HepG2 (cell line): ENCODE data around the gene CDC42EP5. TPM values are rescaled to one million over a fixed set of nuclear protein-coding genes. Genes with fewer than 3 reads are reported as not detected.

Experiments used
- DNMT1 ChIP-seq: sonication (generic); formaldehyde crosslinking; IDR thresholded peaks from 2 replicates; pipeline ENCODE4 v1.5.1; 2020; ENCODE audit warnings: mild to moderate bottlenecking, missing genetic modification reagents
- GPN1 ChIP-seq: sonication (generic); formaldehyde crosslinking; IDR thresholded peaks from 2 replicates; pipeline ENCODE4 v1.5.1; 2020; ENCODE audit warnings: missing genetic modification reagents, borderline replicate concordance
- GZF1 ChIP-seq: sonication (generic); formaldehyde crosslinking; IDR thresholded peaks from 2 replicates; pipeline ENCODE4 v1.5.1; 2020; ENCODE audit warnings: mild to moderate bottlenecking, missing genetic modification reagents
- KDM6A ChIP-seq: IDR thresholded peaks from 2 replicates; pipeline ENCODE4 v1.6.1; 2016; ENCODE audit warnings: low read depth
- MAF1 ChIP-seq: sonication (generic); formaldehyde crosslinking; IDR thresholded peaks from 2 replicates; pipeline ENCODE4 v1.5.0; 2020; ENCODE audit warnings: missing genetic modification reagents, borderline replicate concordance
- MXD1 ChIP-seq: sonication (generic); formaldehyde crosslinking; IDR thresholded peaks from 2 replicates; pipeline ENCODE4 v1.4.0; 2020; ENCODE audit warnings: mild to moderate bottlenecking, missing genetic modification reagents
- SETDB1 ChIP-seq: sonication (generic); formaldehyde crosslinking; IDR thresholded peaks from 2 replicates; pipeline ENCODE4 v1.5.1; 2020; ENCODE audit warnings: missing genetic modification reagents, mild to moderate bottlenecking, borderline replicate concordance
- SKIL ChIP-seq: sonication (generic); formaldehyde crosslinking; IDR thresholded peaks from 2 replicates; pipeline ENCODE4 v1.8.0; 2022; ENCODE audit warnings: missing genetic modification reagents, mild to moderate bottlenecking, moderate library complexity, borderline replicate concordance
- SNAI1 ChIP-seq: sonication (generic); formaldehyde crosslinking; IDR thresholded peaks from 2 replicates; pipeline ENCODE4 v1.5.0; 2020; ENCODE audit warnings: mild to moderate bottlenecking, missing genetic modification reagents, borderline replicate concordance
- SP5 ChIP-seq: IDR thresholded peaks from 2 replicates; pipeline ENCODE4 v1.6.1; 2016; ENCODE audit warnings: low read depth, borderline replicate concordance
- TARDBP ChIP-seq: sonication (generic); formaldehyde crosslinking; IDR thresholded peaks from 2 replicates; pipeline ENCODE4 v1.8.0; 2022; ENCODE audit warnings: mild to moderate bottlenecking, missing genetic modification reagents
- TGIF2 ChIP-seq: IDR thresholded peaks from 2 replicates; pipeline ENCODE4 v1.6.1; 2016; ENCODE audit warnings: control low read depth, missing compliant biosample characterization
- THAP9 ChIP-seq: sonication (generic); formaldehyde crosslinking; IDR thresholded peaks from 2 replicates; pipeline ENCODE4; 2020; ENCODE audit warnings: missing genetic modification reagents, mild to moderate bottlenecking, borderline replicate concordance
- ZNF552 ChIP-seq: sonication (generic); formaldehyde crosslinking; IDR thresholded peaks from 2 replicates; pipeline ENCODE4 v1.9.0; 2022; ENCODE audit warnings: missing genetic modification reagents, mild to moderate bottlenecking, borderline replicate concordance
- ZNF704 ChIP-seq: sonication (generic); formaldehyde crosslinking; IDR thresholded peaks from 2 replicates; pipeline ENCODE4 v1.8.1; 2023; ENCODE audit warnings: mild to moderate bottlenecking, inconsistent platforms, moderate library complexity, missing genetic modification reagents, borderline replicate concordance
- polyA plus RNA-seq, 8 experiments: library from polyadenylated mRNA; depleted of rRNA in 3 of 8; stranded (reverse) in 7 of 8; unstranded in 1 of 8; fragments of >200 nt; fragmentation: Illumina TruSeq in 4 of 8; extraction: Trizol in 4 of 8; gene quantifications; 2 replicates each; pipeline versions ENCODE4 v1.2.1 to v1.2.3, GENCODE V29; 2011 to 2016; ENCODE audit warnings: low read depth in 4 of 8, missing spikeins in 1 of 8, mixed read lengths in 1 of 8; ENCODE audit not compliant: insufficient read depth in 1 of 8
- total RNA-seq, 5 experiments: library from RNA; depleted of rRNA; stranded (reverse); fragments of >200 nt; fragmentation: Illumina TruSeq; extraction: Trizol; gene quantifications; 2 replicates each; pipeline ENCODE4 v1.2.3, GENCODE V29; 2016; ENCODE audit warnings: low read depth in 1 of 5
- TF ChIP-seq, protein P1 (sequence below): sonication (generic); formaldehyde crosslinking; conservative IDR thresholded peaks from 2 replicates; pipeline ENCODE4 v1.4.0; 2020; ENCODE audit warnings: missing genetic modification reagents
- TF ChIP-seq, protein P2 (sequence below): sonication (generic); formaldehyde crosslinking; conservative IDR thresholded peaks from 2 replicates; pipeline ENCODE4 v1.8.0; 2022; ENCODE audit warnings: mild to moderate bottlenecking, moderate library complexity, missing genetic modification reagents

The CDC42EP5 gene
- total and polyA plus RNA-seq, 2 of the 13 experiments (the other 11 are each of a cell fraction or from before 2014, with no cell fraction given), result 0.41 to 1.6 TPM

GRCh38 chr19:54517483-54517882, 44.4 kb upstream of the CDC42EP5 start (continued):
- TF ChIP-seq TARDBP (CRISPR knock-in tag) (no peak), MXD1 (CRISPR knock-in tag) (no peak), SP5 (CRISPR knock-in tag) (no peak), KDM6A (CRISPR knock-in tag) (no peak), SNAI1 (no peak), ZNF552 (CRISPR knock-in tag) (no peak), TGIF2 (CRISPR knock-in tag) (peak; percentile 79; the same call in 1 of the 2 replicates), GPN1 (CRISPR knock-in tag) (no peak), MAF1 (no peak), SKIL (CRISPR knock-in tag) (no peak), SETDB1 (CRISPR knock-in tag) (no peak), THAP9 (CRISPR knock-in tag) (no peak), GZF1 (CRISPR knock-in tag) (no peak), DNMT1 (CRISPR knock-in tag) (no peak), ZNF704 (no peak)
- TF ChIP-seq, protein P1, sequence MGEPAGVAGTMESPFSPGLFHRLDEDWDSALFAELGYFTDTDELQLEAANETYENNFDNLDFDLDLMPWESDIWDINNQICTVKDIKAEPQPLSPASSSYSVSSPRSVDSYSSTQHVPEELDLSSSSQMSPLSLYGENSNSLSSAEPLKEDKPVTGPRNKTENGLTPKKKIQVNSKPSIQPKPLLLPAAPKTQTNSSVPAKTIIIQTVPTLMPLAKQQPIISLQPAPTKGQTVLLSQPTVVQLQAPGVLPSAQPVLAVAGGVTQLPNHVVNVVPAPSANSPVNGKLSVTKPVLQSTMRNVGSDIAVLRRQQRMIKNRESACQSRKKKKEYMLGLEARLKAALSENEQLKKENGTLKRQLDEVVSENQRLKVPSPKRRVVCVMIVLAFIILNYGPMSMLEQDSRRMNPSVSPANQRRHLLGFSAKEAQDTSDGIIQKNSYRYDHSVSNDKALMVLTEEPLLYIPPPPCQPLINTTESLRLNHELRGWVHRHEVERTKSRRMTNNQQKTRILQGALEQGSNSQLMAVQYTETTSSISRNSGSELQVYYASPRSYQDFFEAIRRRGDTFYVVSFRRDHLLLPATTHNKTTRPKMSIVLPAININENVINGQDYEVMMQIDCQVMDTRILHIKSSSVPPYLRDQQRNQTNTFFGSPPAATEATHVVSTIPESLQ, result 0 out of 2 replicates have a peak, but pooled peaks have one; percentile 91
- TF ChIP-seq, protein P2, sequence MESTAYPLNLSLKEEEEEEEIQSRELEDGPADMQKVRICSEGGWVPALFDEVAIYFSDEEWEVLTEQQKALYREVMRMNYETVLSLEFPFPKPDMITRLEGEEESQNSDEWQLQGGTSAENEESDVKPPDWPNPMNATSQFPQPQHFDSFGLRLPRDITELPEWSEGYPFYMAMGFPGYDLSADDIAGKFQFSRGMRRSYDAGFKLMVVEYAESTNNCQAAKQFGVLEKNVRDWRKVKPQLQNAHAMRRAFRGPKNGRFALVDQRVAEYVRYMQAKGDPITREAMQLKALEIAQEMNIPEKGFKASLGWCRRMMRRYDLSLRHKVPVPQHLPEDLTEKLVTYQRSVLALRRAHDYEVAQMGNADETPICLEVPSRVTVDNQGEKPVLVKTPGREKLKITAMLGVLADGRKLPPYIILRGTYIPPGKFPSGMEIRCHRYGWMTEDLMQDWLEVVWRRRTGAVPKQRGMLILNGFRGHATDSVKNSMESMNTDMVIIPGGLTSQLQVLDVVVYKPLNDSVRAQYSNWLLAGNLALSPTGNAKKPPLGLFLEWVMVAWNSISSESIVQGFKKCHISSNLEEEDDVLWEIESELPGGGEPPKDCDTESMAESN (CRISPR knock-in tag), result no peak
